ENCODE measurements around the gene CPA1.

GRCh38 chr7:130346177-130346905, 34.0 kb upstream of the CPA1 start:
- TF ChIP-seq CTCF (IDR thresholded peaks at IDR 0.05) (no peak), MAX (CRISPR knock-in tag; IDR thresholded peaks at IDR 0.05) (no peak), TEAD4 (CRISPR knock-in tag; IDR thresholded peaks at IDR 0.05) (no peak), MLX (CRISPR knock-in tag; IDR thresholded peaks at IDR 0.05) (no peak), NR2C2 (CRISPR knock-in tag; IDR thresholded peaks at IDR 0.05) (no peak), FOXJ3 (CRISPR knock-in tag; IDR thresholded peaks at IDR 0.05; ENCODE audit: borderline replicate concordance) (no peak), SOX15 (CRISPR knock-in tag; IDR thresholded peaks at IDR 0.05) (no peak), CBFB (CRISPR knock-in tag; IDR thresholded peaks at IDR 0.05; ENCODE audit: low read depth) (no peak), CREM (CRISPR knock-in tag; IDR thresholded peaks at IDR 0.05) (no peak), ZNF138 (CRISPR knock-in tag; conservative IDR thresholded peaks at IDR 0.05) (no peak), ZNF512 (CRISPR knock-in tag; IDR thresholded peaks at IDR 0.05; ENCODE audit: borderline replicate concordance) (no peak), ZBTB21 (CRISPR knock-in tag; IDR thresholded peaks at IDR 0.05; ENCODE audit: borderline replicate concordance) (no peak)

Measured in WTC11 (cell line).